HEK293 (cell line): ENCODE results near the gene SRP14.

Source experiments
- CTCF ChIA-PET: fragments of 350-600 bp; formaldehyde crosslinking; extraction: SDS; loops from one replicate; lab custom pipeline; 2021; ENCODE audit warnings: antibody characterized with exemption; lab: Yijun Ruan, JAX
- POLR2A ChIA-PET: fragments of 300-600 bp; formaldehyde crosslinking; extraction: SDS; loops from one replicate; lab custom pipeline; 2020; ENCODE audit warnings: antibody characterized with exemption, inconsistent platforms; lab: Yijun Ruan, JAX
- H3K27ac ChIP-seq: fragments of 200-500 bp; sonication (Bioruptor generic); 2 replicates; pipeline ENCODE4 v1.5.1; 2014; ENCODE audit warnings: low read depth, low read length, control low read depth, inconsistent platforms; ENCODE audit errors: extremely low read depth
- H3K36me3 ChIP-seq, 2 experiments: fragments of 200-500 bp in 1 of 2; sonication (Bioruptor generic) in 1 of 2; 1 replicate in 1 of 2; 2 replicates in 1 of 2; pipeline ENCODE4 v1.5.1; 2014 to 2017; ENCODE audit warnings: inconsistent platforms in 2 of 2, low read length in 2 of 2; ENCODE audit not compliant: control insufficient read depth in 2 of 2, insufficient read depth in 1 of 2
- H3K4me1 ChIP-seq: fragments of 200-500 bp; sonication (Bioruptor generic); 2 replicates; pipeline ENCODE4 v1.5.1; 2014; ENCODE audit warnings: mild to moderate bottlenecking, low read length, inconsistent platforms; ENCODE audit not compliant: control insufficient read depth, insufficient read depth
- H3K4me3 ChIP-seq: 2 replicates; pipeline ENCODE4 v1.5.1; 2011; ENCODE audit warnings: low read depth, mild to moderate bottlenecking, control low read depth, low read length, moderate library complexity
- H3K9me3 ChIP-seq: fragments of 200-500 bp; sonication (Bioruptor generic); 2 replicates; pipeline ENCODE4 v1.5.1; 2014; ENCODE audit warnings: low read depth, low read length, inconsistent platforms; ENCODE audit not compliant: control insufficient read depth, insufficient read depth
- GLIS1 ChIP-seq: fragments of 450-650 bp; formaldehyde crosslinking; IDR thresholded peaks from 2 replicates; pipeline ENCODE4 v1.5.1; 2016; ENCODE audit warnings: missing biosample characterization, missing genetic modification characterization
- PATZ1 ChIP-seq: fragments of 450-650 bp; formaldehyde crosslinking; IDR thresholded peaks from 2 replicates; pipeline ENCODE4 v1.5.1; 2016; ENCODE audit warnings: missing biosample characterization, missing genetic modification characterization
- RBAK ChIP-seq: fragments of 450-650 bp; formaldehyde crosslinking; IDR thresholded peaks from 2 replicates; pipeline ENCODE4 v1.5.1; 2016; ENCODE audit warnings: missing biosample characterization, missing genetic modification characterization
- ZBTB20 ChIP-seq: fragments of 450-650 bp; formaldehyde crosslinking; IDR thresholded peaks from 2 replicates; pipeline ENCODE4 v1.5.1; 2016; ENCODE audit warnings: missing biosample characterization, missing genetic modification characterization
- ZBTB7A ChIP-seq: fragments of 450-650 bp; formaldehyde crosslinking; IDR thresholded peaks from 2 replicates; pipeline ENCODE4 v1.5.1; 2016; ENCODE audit warnings: low read depth, missing biosample characterization, missing genetic modification characterization
- ZEB2 ChIP-seq: fragments of 450-650 bp; formaldehyde crosslinking; IDR thresholded peaks from 2 replicates; pipeline ENCODE4 v1.5.1; 2016; ENCODE audit warnings: missing biosample characterization, missing genetic modification characterization
- ZFP3 ChIP-seq: fragments of 450-650 bp; formaldehyde crosslinking; IDR thresholded peaks from 2 replicates; pipeline ENCODE4 v1.5.1; 2016; ENCODE audit warnings: low read depth, missing biosample characterization, missing genetic modification characterization
- ZFP37 ChIP-seq: fragments of 450-650 bp; formaldehyde crosslinking; IDR thresholded peaks from 2 replicates; pipeline ENCODE4 v1.5.1; 2016; ENCODE audit warnings: missing biosample characterization, missing genetic modification characterization
- ZFP69B ChIP-seq: fragments of 450-650 bp; formaldehyde crosslinking; IDR thresholded peaks from 2 replicates; pipeline ENCODE4 v1.5.1; 2016; ENCODE audit warnings: missing biosample characterization, missing genetic modification characterization
- ZNF10 ChIP-seq: fragments of 450-650 bp; formaldehyde crosslinking; IDR thresholded peaks from 2 replicates; pipeline ENCODE4 v1.5.1; 2017; ENCODE audit warnings: missing biosample characterization, missing genetic modification characterization
- ZNF16 ChIP-seq: fragments of 450-650 bp; formaldehyde crosslinking; IDR thresholded peaks from 2 replicates; pipeline ENCODE4 v1.5.1; 2016; ENCODE audit warnings: low read depth, missing biosample characterization, missing genetic modification characterization
- ZNF2 ChIP-seq: fragments of 450-650 bp; formaldehyde crosslinking; IDR thresholded peaks from 2 replicates; pipeline ENCODE4 v1.5.1; 2016; ENCODE audit warnings: missing biosample characterization, missing genetic modification characterization
- ZNF239 ChIP-seq: fragments of 450-650 bp; formaldehyde crosslinking; IDR thresholded peaks from 2 replicates; pipeline ENCODE4 v1.5.1; 2016; ENCODE audit warnings: missing biosample characterization, missing genetic modification characterization
- ZNF366 ChIP-seq: fragments of 450-650 bp; formaldehyde crosslinking; conservative IDR thresholded peaks from 2 replicates; pipeline ENCODE4 v1.5.1; 2016; ENCODE audit warnings: missing biosample characterization, missing genetic modification characterization
- ZNF501 ChIP-seq: fragments of 450-650 bp; formaldehyde crosslinking; IDR thresholded peaks from 2 replicates; pipeline ENCODE4 v1.5.1; 2016; ENCODE audit warnings: missing biosample characterization, missing genetic modification characterization
- ZNF513 ChIP-seq: fragments of 450-650 bp; IDR thresholded peaks from 2 replicates; pipeline ENCODE4 v1.5.1; 2018; ENCODE audit warnings: missing biosample characterization, missing genetic modification characterization
- ZNF514 ChIP-seq: fragments of 450-650 bp; formaldehyde crosslinking; IDR thresholded peaks from 2 replicates; pipeline ENCODE4 v1.5.1; 2016; ENCODE audit warnings: missing biosample characterization, missing genetic modification characterization
- ZNF544 ChIP-seq: fragments of 450-650 bp; formaldehyde crosslinking; IDR thresholded peaks from 2 replicates; pipeline ENCODE4 v1.5.0; 2017; ENCODE audit warnings: missing biosample characterization, missing genetic modification characterization
- ZNF548 ChIP-seq: fragments of 450-650 bp; formaldehyde crosslinking; IDR thresholded peaks from 2 replicates; pipeline ENCODE4 v1.5.1; 2016; ENCODE audit warnings: missing biosample characterization, missing genetic modification characterization
- ZNF555 ChIP-seq: fragments of 450-650 bp; formaldehyde crosslinking; conservative IDR thresholded peaks from 2 replicates; pipeline ENCODE4 v1.5.1; 2017; ENCODE audit warnings: missing biosample characterization, mild to moderate bottlenecking, missing genetic modification characterization, inconsistent platforms
- ZNF585B ChIP-seq: fragments of 450-650 bp; formaldehyde crosslinking; IDR thresholded peaks from 2 replicates; pipeline ENCODE4 v1.5.1; 2016; ENCODE audit warnings: missing biosample characterization, missing genetic modification characterization
- ZNF596 ChIP-seq: fragments of 450-650 bp; IDR thresholded peaks from 2 replicates; pipeline ENCODE4 v1.5.0; 2018; ENCODE audit warnings: missing biosample characterization, mild to moderate bottlenecking, missing genetic modification characterization, moderate library complexity
- ZNF639 ChIP-seq: fragments of 450-650 bp; formaldehyde crosslinking; IDR thresholded peaks from 2 replicates; pipeline ENCODE4 v1.5.1; 2016; ENCODE audit warnings: missing biosample characterization, missing genetic modification characterization
- ZSCAN18 ChIP-seq: fragments of 450-650 bp; formaldehyde crosslinking; IDR thresholded peaks from 2 replicates; pipeline ENCODE4 v1.5.1; 2016; ENCODE audit warnings: missing biosample characterization, missing genetic modification characterization

SRP14 gene

GRCh38 chr15:40003116-40003916 lies 35.7 kb downstream of the SRP14 start:
- no peak overlapping the region for H3K27ac ChIP-seq
- TF ChIP-seq ZNF585B (tag by site-specific recombination): no peak
- no peak for TF ChIP-seq ZNF544
- TF ChIP-seq ZNF239 (tag by site-specific recombination): no peak
- TF ChIP-seq ZNF639 (tag by site-specific recombination): no peak
- no peak for TF ChIP-seq ZFP37
- no peak for TF ChIP-seq GLIS1 (tag by site-specific recombination)
- TF ChIP-seq ZEB2 (tag by site-specific recombination): no peak
- no peak for TF ChIP-seq PATZ1 (tag by site-specific recombination)
- TF ChIP-seq, all 188 proteins: peak for 0
- Histone ChIP-seq H3K4me3 (no peak overlapping the region), H3K9me3 (no peaks in the 10 kb centered on the region), H3K4me1 (peaks cover 9% of the 10 kb centered on the region; the same call in 1 of the 2 replicates), H3K36me3 (peaks cover 20 to 68% of the 10 kb centered on the region in 2 experiments; a peak in 2 of 3 replicates)
- ChIA-PET POLR2A (interaction anchor here (0.7 kb wide), 1 partner anchor 14 kb away, joined by 3 read pairs; no protein-coding TSS in a partner anchor), CTCF (interaction anchor here (0.7 to 0.9 kb wide), 2 partner anchors 269 to 876 kb away, joined by 4 read pairs; no protein-coding TSS in a partner anchor)

- no peaks in the 10 kb centered on the region for H3K9me3 ChIP-seq
- CTCF ChIA-PET: interaction anchor here (1.0 kb wide), 1 partner anchor 273 kb away, joined by 3 read pairs; no protein-coding TSS in a partner anchor
- POLR2A ChIA-PET: interaction anchor here (0.7 kb wide), 1 partner anchor 15 kb away, joined by 3 read pairs; no protein-coding TSS in a partner anchor
- TF ChIP-seq ZBTB20 (tag by site-specific recombination) (no peak), ZNF596 (tag by site-specific recombination) (no peak), ZFP69B (tag by site-specific recombination) (no peak), ZSCAN18 (no peak), ZNF366 (no peak), ZNF16 (no peak), ZNF10 (no peak), RBAK (tag by site-specific recombination) (no peak), ZNF548 (tag by site-specific recombination) (no peak), ZFP3 (tag by site-specific recombination) (no peak), ZBTB7A (tag by site-specific recombination) (no peak), ZNF501 (tag by site-specific recombination) (no peak), ZNF2 (tag by site-specific recombination) (no peak), ZNF513 (tag by site-specific recombination) (no peak), ZNF514 (no peak), PATZ1 (tag by site-specific recombination) (no peak), GLIS1 (tag by site-specific recombination) (no peak), ZNF555 (tag by site-specific recombination) (no peak)
- peaks cover 9% of the 10 kb centered on the region; the same call in 1 of the 2 replicates for H3K4me1 ChIP-seq
- no peak overlapping the region for H3K27ac ChIP-seq
- peaks cover 20 to 64% of the 10 kb centered on the region in 2 experiments; a peak in 2 of 3 replicates for H3K36me3 ChIP-seq
- H3K4me3 ChIP-seq: no peak overlapping the region
These were observed 36.7 kb downstream of the SRP14 start for GRCh38 chr15:40002295-40002694.
